Stimulated activated CD8-positive, alpha-beta memory T cell treated with anti-CD3 and anti-CD28 coated beads, Interleukin-15, amount 100 ng/mL, for 24 hours (primary cell): ENCODE measurements around the gene RBM17.
"Not testable (repeated sequence)": the region's sequence is repeated elsewhere in the genome, so short reads cannot be mapped to it uniquely, and the experiment has no call there.

ENCODE experiments used
- DNase-seq: peaks from one replicate; pipeline ENCODE4 v3.0.0-alpha.2; 2020; ENCODE audit warnings: low read depth

Gene RBM17

GRCh38 chr10:6056411-6057135 is 32.3 kb upstream of the RBM17 start:
- no peak for DNase-seq

- no peak for DNase-seq
Measured at GRCh38 chr10:6058682-6059475, 30.0 kb upstream of the RBM17 start.

GRCh38 chr10:6059506-6059905 is 29.3 kb upstream of the RBM17 start:
- no peak for DNase-seq

- no peak for DNase-seq
Measured at GRCh38 chr10:6061056-6061455, 27.8 kb upstream of the RBM17 start.

GRCh38 chr10:6062101-6062771 is 26.6 kb upstream of the RBM17 start, which contains the start of gene IL2RA:
Gene IL2RA, minus strand, starts transcription at chr10:6062367. Its CDS starts 216 bp downstream, at chr10:6062151.
- DNase-seq, result peak; percentile 51

- no peak for DNase-seq
Measured at GRCh38 chr10:6064119-6064518, 24.7 kb upstream of the RBM17 start.

GRCh38 chr10:6064726-6065125 is 24.1 kb upstream of the RBM17 start:
- DNase-seq, result not testable (repeated sequence)

GRCh38 chr10:6065406-6065805 is 23.4 kb upstream of the RBM17 start:
- DNase-seq, result no peak

GRCh38 chr10:6065835-6066234 is 23.0 kb upstream of the RBM17 start:
- DNase-seq, result no peak

GRCh38 chr10:6067457-6067856 is 21.4 kb upstream of the RBM17 start:
- no peak for DNase-seq

- no peak for DNase-seq
Measured at GRCh38 chr10:6068006-6068405, 20.8 kb upstream of the RBM17 start.

- DNase-seq, result no peak
Measured at GRCh38 chr10:6068422-6068821, 20.4 kb upstream of the RBM17 start.

- no peak for DNase-seq
Measured at GRCh38 chr10:6069081-6069931, 19.5 kb upstream of the RBM17 start.

- DNase-seq, result no peak
Measured at GRCh38 chr10:6070660-6071059, 18.2 kb upstream of the RBM17 start.

GRCh38 chr10:6071181-6072175 is 17.4 kb upstream of the RBM17 start:
- DNase-seq, result no peak

GRCh38 chr10:6072215-6072934 is 16.5 kb upstream of the RBM17 start:
- DNase-seq, result no peak

- no peak for DNase-seq
Measured at GRCh38 chr10:6074489-6075301, 14.1 kb upstream of the RBM17 start.

GRCh38 chr10:6077071-6077675 is 11.7 kb upstream of the RBM17 start:
- DNase-seq, result no peak

- DNase-seq, result no peak
Measured at GRCh38 chr10:6079044-6079443, 9.8 kb upstream of the RBM17 start.
